Endothelial cell of umbilical vein (primary cell): ENCODE measurements around the gene PNLDC1.

Source experiments
- EZH2 ChIP-seq: IDR thresholded peaks from 2 replicates; pipeline ENCODE4 v1.6.1; 2012; ENCODE audit warnings: borderline replicate concordance, low read depth, mild to moderate bottlenecking, moderate library complexity, low read length, inconsistent platforms; ENCODE audit not compliant: severe bottlenecking
- POLR2A ChIP-seq: IDR thresholded peaks from 2 replicates; pipeline ENCODE4 v1.6.1; 2012; ENCODE audit warnings: low read depth, mild to moderate bottlenecking, control low read depth, low read length
- POLR2AphosphoS5 ChIP-seq: IDR thresholded peaks from 2 replicates; pipeline ENCODE4 v1.6.1; 2012; ENCODE audit warnings: low read depth, mild to moderate bottlenecking, control low read depth, low read length, moderate library complexity; ENCODE audit not compliant: insufficient read depth

DNA sequence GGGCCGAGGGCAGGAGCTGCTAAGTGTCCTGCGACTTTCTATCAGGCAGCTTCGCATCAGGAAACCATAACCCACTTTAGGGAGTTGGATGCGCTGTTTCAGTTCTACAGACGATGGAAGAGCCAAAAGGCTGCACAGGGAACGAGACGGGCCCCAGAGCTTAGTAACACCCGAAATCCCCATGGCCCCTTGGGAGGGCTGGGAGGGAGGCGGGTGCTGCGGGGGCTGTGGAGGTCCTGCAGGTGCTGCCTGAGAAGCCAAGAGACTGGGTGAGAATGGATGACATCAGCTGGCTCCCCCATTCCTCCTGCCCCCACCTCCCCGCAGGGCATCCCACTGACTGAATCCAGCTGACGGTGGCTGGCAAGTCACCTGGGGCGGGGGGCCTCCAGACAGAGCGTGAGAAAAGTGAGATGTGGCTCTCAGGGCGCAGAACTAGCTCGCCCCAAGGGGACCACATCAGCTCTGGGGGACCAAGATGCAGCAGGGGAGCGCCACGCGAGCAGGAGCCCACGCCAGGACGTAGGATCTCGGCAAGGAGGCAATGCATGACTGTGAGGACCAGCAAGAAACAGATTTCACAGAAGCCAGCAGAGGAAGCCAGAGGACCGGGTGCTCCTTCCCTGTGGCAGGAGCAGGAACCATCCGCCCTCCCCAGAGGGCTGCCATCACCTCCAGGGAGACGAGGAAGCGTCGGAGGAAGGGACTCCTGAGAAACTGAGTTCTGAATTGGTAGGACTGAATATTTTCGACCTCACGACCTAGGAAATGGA, 36.8 kb downstream of the PNLDC1 start:
- no peak for TF ChIP-seq EZH2
- no peak for TF ChIP-seq POLR2AphosphoS5
- no peak for TF ChIP-seq POLR2A
